Right cardiac atrium (tissue), 5 donors: ENCODE measurements around the gene GP1BA. TPM values are rescaled to one million over a fixed set of nuclear protein-coding genes. Genes with fewer than 3 reads are reported as not detected.

ENCODE experiments used
- ATAC-seq, 2 donors: fragments of 200-7000 bp; cut with Tn5 transposase; one replicate each; pipeline versions ENCODE4 v1.8.0 to v1.9.1; 2020; ENCODE audit warnings: moderate library complexity in 2 of 2, mild to moderate bottlenecking in 1 of 2
- DNase-seq, 3 donors: peaks; one replicate each; pipeline ENCODE4 v3.0.0-alpha.2; 2020
- H3K27ac ChIP-seq: one replicate; pipeline ENCODE4 v1.5.1; 2013; ENCODE audit warnings: mild to moderate bottlenecking, low read length, control low read depth, moderate library complexity
- H3K27me3 ChIP-seq: one replicate; pipeline ENCODE4 v1.6.1; 2013; ENCODE audit not compliant: control insufficient read depth, insufficient read depth
- H3K4me1 ChIP-seq: one replicate; pipeline ENCODE4 v1.6.1; 2013; ENCODE audit warnings: low read length; ENCODE audit not compliant: control insufficient read depth, insufficient read depth
- H3K4me3 ChIP-seq: one replicate; pipeline ENCODE4 v1.5.1; 2013; ENCODE audit warnings: low read length, control low read depth
- H3K9me3 ChIP-seq: one replicate; pipeline ENCODE4 v1.6.1; 2013; ENCODE audit warnings: low read length; ENCODE audit not compliant: control insufficient read depth
- WGBS: extraction: QIAGEN DNeasy Blood & Tissue Kit; methylation state at CpG from one replicate; pipeline ENCODE4 v1.1.7; 2013; 5-methylcytosine and 5-hydroxymethylcytosine counted together
- intact Hi-C, 4 donors: fragments of 100-400 bp; cut with DNase I; formaldehyde crosslinking; loops; one replicate each; pipeline versions ENCODE4 v1.11.0 to v1.14.0; 2022 to 2023
- polyA plus RNA-seq: library from polyadenylated mRNA; stranded (reverse); fragments of 200-250 nt; gene quantifications from one replicate; pipeline ENCODE4 v1.2.3, GENCODE V29; 2013
- total RNA-seq, 4 donors: library from RNA; stranded (reverse); fragmentation: NEBNext Ultra II Directional; extraction: Animal tissue kit (Norgen Biotek cat#: 25700); gene quantifications; one replicate each; pipeline ENCODE4 v1.2.1, GENCODE V29; 2021
- donor health status: healthy with polysubstance abuse.
- donor health status: DM: no; HTN: yes; CAD: no.
- donor health status: DM: no; HTN: no; CAD: no.
- donor health status: DM: no; HTN: yes; CAD: no; lungs with severe emphysema.
- donor health status: DM: yes; HTN: yes; CAD: no.

GP1BA gene
- total and polyA plus RNA-seq, 5 donors = 0.16 to 0.23 TPM; not detected in 3

DNA sequence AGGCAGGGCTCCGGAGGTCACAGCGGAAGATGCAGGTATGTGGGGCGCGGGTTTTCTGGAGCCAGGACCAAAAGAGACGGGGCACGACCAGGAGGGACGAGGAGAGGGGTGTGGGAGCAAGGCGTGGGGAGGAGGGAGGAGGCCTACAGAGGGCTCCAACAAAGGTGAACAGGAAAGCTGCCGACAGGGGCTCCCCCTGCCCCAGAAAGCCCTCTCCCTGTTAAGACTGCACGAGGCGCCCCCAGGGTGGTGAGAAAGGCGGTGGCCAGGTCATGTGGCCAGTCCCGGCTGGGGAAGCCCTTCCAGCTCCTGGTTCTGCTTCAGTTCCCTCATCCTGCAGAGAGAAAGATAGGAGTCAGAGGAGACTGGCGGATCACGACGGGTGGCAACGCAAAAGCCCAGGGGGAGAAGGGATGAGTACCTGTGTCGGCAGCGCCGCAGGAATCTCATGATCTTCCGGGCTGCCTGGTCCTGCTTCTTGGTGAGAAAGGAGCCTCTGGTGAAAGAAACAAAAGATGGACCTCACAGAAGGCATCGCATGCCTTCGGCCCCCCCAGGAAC is 36.5 kb downstream of the GP1BA start:
- ATAC-seq = no peak
- peaks cover 2% of the 10 kb centered on the region for H3K4me1 ChIP-seq
- peak overlapping the region; percentile 22 for H3K4me3 ChIP-seq
- WGBS = 30% methylated on average over 23 of the region's 23 CpGs
- DNase-seq = peak in 1 of 3 donors; percentile 71
- H3K9me3 ChIP-seq = no peaks in the 10 kb centered on the region
- intact Hi-C loops = no loop called here
- no peaks in the 10 kb centered on the region for H3K27me3 ChIP-seq
- H3K27ac ChIP-seq = peak overlapping the region; percentile 72

DNA sequence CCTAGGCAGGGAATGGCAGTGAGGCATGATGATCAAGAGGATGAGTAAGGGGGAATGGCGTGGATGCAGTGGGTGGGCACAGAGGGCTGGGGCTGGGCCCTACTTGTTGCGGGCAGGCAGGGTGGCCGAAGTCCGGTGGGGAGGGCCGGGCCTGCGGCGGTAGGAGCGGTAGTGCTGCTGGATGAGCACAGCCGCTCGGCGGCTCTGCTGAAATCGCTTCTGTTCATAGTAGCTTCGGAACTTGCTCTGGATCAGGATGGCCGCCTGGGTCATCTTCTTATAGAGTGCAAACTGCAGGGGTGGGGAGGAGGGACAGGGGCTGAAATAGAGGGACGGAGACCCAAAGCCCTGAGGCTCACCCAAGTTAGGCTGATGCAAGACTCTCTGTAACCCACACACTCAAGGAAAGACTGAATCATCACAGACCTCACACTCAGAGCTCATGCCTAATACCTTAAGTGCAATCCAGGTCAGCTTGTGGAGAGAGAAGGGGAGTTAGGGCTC is 37.0 kb downstream of the GP1BA start:
- no peaks in the 10 kb centered on the region for H3K27me3 ChIP-seq
- 74% methylated on average over 15 of the region's 15 CpGs for WGBS
- H3K4me3 ChIP-seq = no peak overlapping the region
- no peaks in the 10 kb centered on the region for H3K9me3 ChIP-seq
- ATAC-seq = no peak
- intact Hi-C loops = no loop called here
- H3K27ac ChIP-seq = peak overlapping the region; percentile 72
- peaks cover 4% of the 10 kb centered on the region for H3K4me1 ChIP-seq
- no peak for DNase-seq

DNA sequence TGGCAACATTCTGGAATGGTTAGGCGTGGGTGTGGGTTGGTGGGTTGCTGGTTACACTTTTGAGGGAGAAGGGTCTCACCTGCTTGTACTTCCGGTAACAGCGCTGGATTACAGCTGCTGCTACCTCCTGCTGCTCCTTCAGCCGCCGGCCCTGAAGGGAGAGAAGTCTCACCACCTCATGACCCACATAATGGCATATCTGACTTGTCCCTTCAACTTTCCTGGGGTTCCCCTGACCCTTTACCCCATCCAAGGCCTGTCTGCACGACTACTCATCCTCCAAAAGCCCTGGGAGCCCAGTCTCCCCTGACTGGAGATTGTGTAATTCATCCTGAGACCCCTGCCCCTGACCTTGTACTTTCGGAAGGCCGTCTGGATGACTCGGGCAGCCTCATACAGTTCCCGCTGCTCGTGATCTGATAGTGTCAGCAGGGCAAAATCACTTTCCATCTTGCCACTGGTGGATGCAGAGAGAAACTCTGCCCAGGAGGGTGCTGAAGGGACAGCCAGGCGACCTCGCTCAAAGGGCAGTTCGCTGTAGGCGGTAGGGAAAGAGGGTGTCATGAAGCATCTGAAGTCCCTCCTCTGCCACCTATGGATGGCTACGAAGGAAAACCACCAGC is 37.6 kb downstream of the GP1BA start:
- peak overlapping the region; percentile 10 for H3K27ac ChIP-seq
- H3K4me1 ChIP-seq = peaks cover 4% of the 10 kb centered on the region
- no peaks in the 10 kb centered on the region for H3K27me3 ChIP-seq
- no peak overlapping the region for H3K4me3 ChIP-seq
- ATAC-seq (no peak), DNase-seq (no peak)
- H3K9me3 ChIP-seq = no peaks in the 10 kb centered on the region
- intact Hi-C loops = loop anchor here in 1 of 4 donors (10.0 kb wide), 1 partner anchor 85 kb away; no protein-coding TSS in a partner anchor
- WGBS = 80% methylated on average over 16 of the region's 16 CpGs

DNA sequence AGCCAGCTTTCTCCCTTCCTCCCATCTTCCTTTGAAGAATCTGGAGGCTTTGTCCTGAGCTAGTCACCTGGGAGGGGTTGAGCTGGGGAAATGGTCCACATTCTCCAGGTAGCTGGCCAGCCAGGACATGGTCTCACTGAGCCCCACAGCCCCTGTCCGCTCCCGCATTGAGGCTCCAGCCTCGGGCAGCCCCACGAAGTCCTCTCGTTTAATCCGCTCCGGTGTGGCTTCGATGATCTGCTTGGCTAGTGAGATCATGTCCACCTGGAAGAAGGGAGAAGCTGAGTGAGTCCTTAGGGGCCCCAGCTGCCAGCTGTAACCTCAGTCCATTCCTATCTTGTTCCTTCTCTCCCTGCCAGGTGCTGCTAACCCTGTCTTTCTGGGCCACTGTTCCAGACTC is 38.2 kb downstream of the GP1BA start:
- Histone ChIP-seq H3K4me3 (no peak overlapping the region), H3K4me1 (peaks cover 8% of the 10 kb centered on the region), H3K27me3 (no peaks in the 10 kb centered on the region), H3K27ac (no peak overlapping the region), H3K9me3 (no peaks in the 10 kb centered on the region)
- intact Hi-C loops = loop anchor here in 1 of 4 donors (10.0 kb wide), 1 partner anchor 85 kb away; no protein-coding TSS in a partner anchor
- DNase-seq = no peak
- WGBS = 91% methylated on average over 8 of the region's 8 CpGs
- no peak for ATAC-seq

DNA sequence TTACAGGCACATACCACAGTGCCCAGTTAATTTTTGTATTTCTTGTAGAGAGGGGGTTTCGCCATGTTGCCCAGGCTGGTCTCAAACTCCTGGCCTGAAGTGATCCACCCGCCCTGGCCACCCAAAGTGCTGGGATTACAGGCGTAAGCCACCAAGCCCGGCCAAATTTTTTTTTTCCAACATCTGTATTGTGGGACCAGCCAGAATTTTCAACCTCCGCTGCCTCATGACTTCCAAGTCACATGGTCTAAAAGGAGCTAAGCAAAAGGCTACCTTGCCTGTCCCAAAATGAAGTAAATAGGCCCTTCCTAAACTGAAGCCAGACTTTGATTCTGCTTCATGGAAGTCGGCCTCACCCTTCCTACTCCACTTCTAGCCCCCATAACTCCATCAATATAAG is 39.7 kb downstream of the GP1BA start:
- DNase-seq (no peak), ATAC-seq (no peak)
- no peaks in the 10 kb centered on the region for H3K9me3 ChIP-seq
- H3K4me1 ChIP-seq = peaks cover 8% of the 10 kb centered on the region
- intact Hi-C loops = loop anchor here in 1 of 4 donors (10.0 kb wide), 1 partner anchor 83 kb away; no protein-coding TSS in a partner anchor
- no peak overlapping the region for H3K27ac ChIP-seq
- 84% methylated on average over 6 of the region's 6 CpGs for WGBS
- no peaks in the 10 kb centered on the region for H3K27me3 ChIP-seq
- H3K4me3 ChIP-seq = no peak overlapping the region

DNA sequence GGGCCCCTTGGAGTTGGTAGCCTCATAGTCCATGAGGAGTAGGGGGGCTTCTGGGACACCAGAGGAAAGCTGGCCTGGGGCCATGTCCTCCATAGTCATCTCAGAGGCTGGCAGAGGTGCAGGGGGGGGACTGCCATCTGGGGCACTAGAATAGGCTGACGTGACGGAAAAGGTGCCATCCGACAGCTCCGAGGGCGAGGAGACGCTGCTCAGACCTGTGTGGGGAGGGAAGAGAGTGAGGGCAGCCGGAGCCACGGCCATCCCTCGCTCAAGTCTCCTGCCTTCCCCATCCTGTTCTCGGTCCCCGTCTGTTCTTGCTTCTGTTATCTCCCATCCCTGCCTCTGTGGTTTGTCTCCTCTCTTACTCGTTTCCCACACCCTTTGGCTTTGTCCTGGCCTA is 40.2 kb downstream of the GP1BA start:
- WGBS = 80% methylated on average over 12 of the region's 12 CpGs
- peaks cover 8% of the 10 kb centered on the region for H3K4me1 ChIP-seq
- intact Hi-C loops = loop anchor here in 1 of 4 donors (10.0 kb wide), 1 partner anchor 82 kb away; no protein-coding TSS in a partner anchor
- no peak overlapping the region for H3K4me3 ChIP-seq
- H3K9me3 ChIP-seq = no peaks in the 10 kb centered on the region
- H3K27me3 ChIP-seq = no peaks in the 10 kb centered on the region
- no peak for ATAC-seq
- no peak overlapping the region for H3K27ac ChIP-seq
- no peak for DNase-seq

DNA sequence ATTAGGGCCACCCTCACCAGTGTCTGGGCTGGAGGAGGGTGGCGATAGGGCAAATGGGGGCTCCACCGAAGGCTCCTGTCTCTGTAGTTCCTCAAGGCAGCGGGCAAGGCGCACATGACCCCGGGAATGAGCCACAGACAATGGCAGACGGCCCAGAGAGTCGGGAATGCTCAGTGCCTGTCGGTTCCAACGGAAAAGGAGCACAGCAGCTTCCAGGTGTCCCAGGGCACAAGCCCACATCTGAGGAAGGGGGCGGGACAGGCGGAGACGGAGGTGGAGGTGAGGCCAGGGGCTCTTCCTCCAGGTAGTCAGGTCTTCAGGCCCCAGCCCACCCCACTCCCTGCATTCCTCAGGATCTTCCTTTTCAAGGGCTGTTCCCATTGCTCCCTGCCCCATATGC is 40.7 kb downstream of the GP1BA start:
- peaks cover 8% of the 10 kb centered on the region for H3K4me1 ChIP-seq

DNA sequence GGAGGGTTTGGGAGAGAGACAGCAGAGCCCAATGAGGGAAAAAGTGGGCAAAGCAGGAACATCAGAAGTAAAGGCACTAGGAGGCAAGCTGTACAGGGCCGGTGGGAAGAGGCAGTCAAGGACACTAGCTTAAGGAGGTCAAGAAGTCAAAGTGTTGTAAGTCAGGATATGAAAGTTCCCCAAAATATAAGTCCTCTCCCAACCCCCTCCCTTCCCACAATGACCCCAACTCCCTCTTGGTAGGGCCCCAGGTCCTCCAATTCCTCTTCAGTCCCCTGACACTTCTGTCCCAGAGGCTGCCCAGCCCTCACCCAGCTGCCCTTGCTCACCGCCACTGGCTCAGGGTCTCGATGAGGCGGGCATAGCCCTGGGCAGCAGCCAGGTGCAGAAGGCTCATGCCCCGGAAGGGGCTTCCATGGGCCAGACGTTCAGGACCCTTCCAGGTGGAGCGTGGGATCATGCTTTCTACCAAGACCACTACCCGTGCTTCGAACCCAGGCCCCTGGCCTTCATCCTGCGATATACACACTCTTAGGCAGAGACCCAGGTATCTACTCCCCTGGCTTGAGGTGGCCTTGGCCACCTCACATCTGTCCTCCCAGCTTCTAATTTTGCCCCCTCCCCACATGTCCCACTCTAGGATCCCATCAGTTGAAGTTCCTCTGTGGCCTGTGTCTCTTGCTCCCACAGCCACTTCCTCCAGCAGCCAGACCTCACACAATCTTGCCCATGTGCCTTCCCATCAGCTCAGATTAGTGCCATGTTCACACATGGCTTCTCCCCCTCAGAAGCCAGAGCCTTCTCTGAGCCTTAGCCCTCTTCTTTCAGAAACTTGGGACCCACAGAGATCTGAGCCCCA is 41.4 kb downstream of the GP1BA start:
- intact Hi-C loops = loop anchor here in 1 of 4 donors (10.0 kb wide), 1 partner anchor 81 kb away; no protein-coding TSS in a partner anchor
- Histone ChIP-seq H3K4me1 (peaks cover 8% of the 10 kb centered on the region), H3K4me3 (no peak overlapping the region), H3K27me3 (no peaks in the 10 kb centered on the region), H3K27ac (peak overlapping the region; percentile 73), H3K9me3 (no peaks in the 10 kb centered on the region)
- 89% methylated on average over 10 of the region's 10 CpGs for WGBS
- ATAC-seq (no peak), DNase-seq (no peak)

More for the DNA sequence above, 40.7 kb downstream of the GP1BA start:
- DNase-seq (no peak), ATAC-seq (no peak)
- intact Hi-C loops = loop anchor here in 1 of 4 donors (10.0 kb wide), 1 partner anchor 82 kb away; no protein-coding TSS in a partner anchor
- Histone ChIP-seq H3K27ac (peak overlapping the region; percentile 1), H3K4me3 (no peak overlapping the region), H3K27me3 (no peaks in the 10 kb centered on the region), H3K9me3 (no peaks in the 10 kb centered on the region)
- 76% methylated on average over 12 of the region's 12 CpGs for WGBS

DNA sequence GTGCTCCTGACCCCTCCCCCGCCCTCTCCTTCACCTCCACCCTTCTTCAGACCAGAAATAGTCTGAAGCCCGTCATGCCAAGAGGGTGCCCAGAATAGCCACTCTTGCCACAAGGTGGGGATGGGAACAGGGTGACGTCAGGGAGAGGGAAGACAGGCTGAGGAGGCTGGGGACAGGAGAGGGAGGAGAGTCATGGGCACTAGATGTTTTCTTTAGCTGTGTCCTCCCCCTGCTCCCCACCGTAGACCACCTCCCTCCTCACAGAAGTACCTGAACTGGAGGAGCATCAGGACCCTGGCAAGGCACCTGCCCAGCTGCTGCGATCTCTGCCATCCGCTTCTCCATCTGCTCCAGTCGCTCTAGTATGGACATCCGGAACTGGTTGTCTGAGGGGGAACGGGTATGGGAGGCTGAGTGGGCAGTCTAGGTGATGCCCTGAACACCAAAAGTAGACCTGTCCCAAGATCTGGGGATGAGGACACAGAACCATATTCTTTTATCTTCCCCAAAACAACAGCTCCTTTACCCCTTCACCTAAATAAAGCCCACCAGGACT is 42.1 kb downstream of the GP1BA start:
- H3K27ac ChIP-seq = peak overlapping the region; percentile 73
- ATAC-seq = peak; percentile 56 to 57
- intact Hi-C loops = loop anchor here in 1 of 4 donors (10.0 kb wide), 1 partner anchor 81 kb away; no protein-coding TSS in a partner anchor
- no peak for DNase-seq
- H3K4me3 ChIP-seq = no peak overlapping the region
- peaks cover 8% of the 10 kb centered on the region for H3K4me1 ChIP-seq
- 80% methylated on average over 9 of the region's 9 CpGs for WGBS
- no peaks in the 10 kb centered on the region for H3K27me3 ChIP-seq
- no peaks in the 10 kb centered on the region for H3K9me3 ChIP-seq

DNA sequence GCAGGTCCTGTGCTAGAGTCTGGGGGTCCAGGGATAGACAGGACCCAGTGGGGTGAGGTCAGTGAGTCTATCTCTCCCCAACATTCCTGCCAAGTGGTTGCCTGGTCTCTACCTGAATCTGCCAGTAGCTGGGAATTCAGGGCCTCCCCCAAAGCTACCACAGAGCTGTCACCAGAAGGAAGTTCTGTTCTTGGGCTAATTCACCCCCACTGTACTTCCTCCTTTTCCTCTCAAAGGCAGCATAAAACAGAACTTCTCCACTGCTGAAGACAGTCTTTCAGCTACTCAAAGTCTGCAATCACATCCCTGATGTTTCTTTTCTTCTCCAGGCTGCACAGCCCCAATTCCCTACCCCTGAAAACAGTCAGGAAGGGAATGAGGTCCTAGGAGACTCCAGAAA is 46.6 kb downstream of the GP1BA start:
- H3K27me3 ChIP-seq = no peaks in the 10 kb centered on the region
- ATAC-seq = no peak
- no peak overlapping the region for H3K4me3 ChIP-seq
- intact Hi-C loops = loop anchor here in 1 of 4 donors (10.0 kb wide), 1 partner anchor 76 kb away; no protein-coding TSS in a partner anchor
- no peak for DNase-seq
- H3K27ac ChIP-seq = no peak overlapping the region
- peaks cover 6% of the 10 kb centered on the region for H3K4me1 ChIP-seq
- H3K9me3 ChIP-seq = no peaks in the 10 kb centered on the region
